SU-DHL-6 (cell line): Measurements from ENCODE around the gene TGM2.

Experiments used
- EZH2phosphoT487 ChIP-seq: fragments of 200-600 bp; sonication (generic), shearing (Covaris generic); conservative IDR thresholded peaks from 2 replicates; pipeline ENCODE4 v1.6.1; 2018; ENCODE audit warnings: mild to moderate bottlenecking, antibody characterized with exemption, low read length, moderate library complexity, mixed read lengths
- TF ChIP-seq, protein P1 (sequence below): fragments of 200-600 bp; sonication (generic); IDR thresholded peaks from one replicate; pipeline ENCODE4 v1.5.1; 2017; ENCODE audit warnings: antibody characterized with exemption, mild to moderate bottlenecking, low read length, moderate library complexity; ENCODE audit not compliant: insufficient read depth, poor library complexity, severe bottlenecking

GRCh38 chr20:38205001-38205400, 39.9 kb upstream of the TGM2 start:
- TF ChIP-seq, protein P1, sequence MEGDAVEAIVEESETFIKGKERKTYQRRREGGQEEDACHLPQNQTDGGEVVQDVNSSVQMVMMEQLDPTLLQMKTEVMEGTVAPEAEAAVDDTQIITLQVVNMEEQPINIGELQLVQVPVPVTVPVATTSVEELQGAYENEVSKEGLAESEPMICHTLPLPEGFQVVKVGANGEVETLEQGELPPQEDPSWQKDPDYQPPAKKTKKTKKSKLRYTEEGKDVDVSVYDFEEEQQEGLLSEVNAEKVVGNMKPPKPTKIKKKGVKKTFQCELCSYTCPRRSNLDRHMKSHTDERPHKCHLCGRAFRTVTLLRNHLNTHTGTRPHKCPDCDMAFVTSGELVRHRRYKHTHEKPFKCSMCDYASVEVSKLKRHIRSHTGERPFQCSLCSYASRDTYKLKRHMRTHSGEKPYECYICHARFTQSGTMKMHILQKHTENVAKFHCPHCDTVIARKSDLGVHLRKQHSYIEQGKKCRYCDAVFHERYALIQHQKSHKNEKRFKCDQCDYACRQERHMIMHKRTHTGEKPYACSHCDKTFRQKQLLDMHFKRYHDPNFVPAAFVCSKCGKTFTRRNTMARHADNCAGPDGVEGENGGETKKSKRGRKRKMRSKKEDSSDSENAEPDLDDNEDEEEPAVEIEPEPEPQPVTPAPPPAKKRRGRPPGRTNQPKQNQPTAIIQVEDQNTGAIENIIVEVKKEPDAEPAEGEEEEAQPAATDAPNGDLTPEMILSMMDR = no peak
- TF ChIP-seq EZH2phosphoT487 = no peak
